Naive thymus-derived CD4-positive, alpha-beta T cell (primary cell): Measurements from ENCODE around the gene HIVEP3. TPM values are rescaled to one million over a fixed set of nuclear protein-coding genes. Genes with fewer than 3 reads are reported as not detected.

Experiments used
- ATAC-seq: fragments of 150-1000 bp; cut with Tn5 transposase; 2 replicates; pipeline ENCODE4 v1.10.0; 2021; ENCODE audit warnings: mild to moderate bottlenecking, moderate library complexity
- CTCF ChIA-PET: fragments of 350-600 bp; sonication (Branson Sonifier 250); formaldehyde crosslinking; loops from one replicate; lab custom pipeline; 2021; ENCODE audit warnings: antibody characterized with exemption; lab: Charles Lee
- POLR2A ChIA-PET: fragments of 350-600 bp; sonication (Branson Sonifier 250); formaldehyde crosslinking; loops from one replicate; lab custom pipeline; 2021; ENCODE audit warnings: antibody characterized with exemption, inconsistent platforms; lab: Charles Lee
- DNase-seq, 9 donors: peaks; one replicate each; pipeline versions ENCODE4 v3.0.0 to v3.0.0-alpha.2; 2020 to 2022; ENCODE audit warnings: mixed read lengths in 1 of 9
- H3K27ac ChIP-seq: one replicate; pipeline ENCODE4 v1.7.0; 2013; ENCODE audit warnings: mild to moderate bottlenecking, low read depth, low read length, moderate library complexity
- H3K27me3 ChIP-seq, 2 donors: one replicate each; pipeline ENCODE4 v1.7.0; 2013; ENCODE audit warnings: low read length in 2 of 2, mild to moderate bottlenecking in 2 of 2, moderate library complexity in 2 of 2; ENCODE audit not compliant: control insufficient read depth in 2 of 2, insufficient read depth in 2 of 2
- H3K36me3 ChIP-seq, 3 experiments: 1 replicate in 2 of 3; 2 replicates in 1 of 3; pipeline ENCODE4 v1.7.0; 2013; ENCODE audit warnings: low read length in 3 of 3, mild to moderate bottlenecking in 3 of 3, moderate library complexity in 1 of 3; ENCODE audit not compliant: insufficient read depth in 3 of 3, control insufficient read depth in 2 of 3
- H3K4me1 ChIP-seq, 2 donors: one replicate each; pipeline ENCODE4 v1.7.0; 2013; ENCODE audit warnings: low read length in 2 of 2, mild to moderate bottlenecking in 2 of 2, moderate library complexity in 1 of 2; ENCODE audit not compliant: control insufficient read depth in 2 of 2, insufficient read depth in 2 of 2
- H3K4me3 ChIP-seq: 2 replicates; pipeline ENCODE4 v1.7.0; 2013; ENCODE audit warnings: mild to moderate bottlenecking, low read length
- H3K9me3 ChIP-seq, 3 experiments: 1 replicate in 2 of 3; 2 replicates in 1 of 3; pipeline ENCODE4 v1.7.0; 2013; ENCODE audit warnings: low read length in 3 of 3; ENCODE audit not compliant: control insufficient read depth in 2 of 3
- H3K27ac Mint-ChIP-seq, 9 donors: one replicate each; pipeline ENCODE4 v1.8.0; 2020 to 2022; ENCODE audit warnings: mixed read lengths in 9 of 9, mild to moderate bottlenecking in 8 of 9, moderate library complexity in 5 of 9, inconsistent platforms in 2 of 9
- H3K27me3 Mint-ChIP-seq, 5 donors: one replicate each; pipeline ENCODE4 v1.8.0; 2021 to 2022; ENCODE audit warnings: mixed read lengths in 5 of 5, mild to moderate bottlenecking in 1 of 5
- H3K36me3 Mint-ChIP-seq, 5 donors: one replicate each; pipeline ENCODE4 v1.8.0; 2020 to 2022; ENCODE audit warnings: mixed read lengths in 5 of 5, mild to moderate bottlenecking in 3 of 5, inconsistent platforms in 1 of 5
- H3K4me1 Mint-ChIP-seq, 7 donors: one replicate each; pipeline ENCODE4 v1.8.0; 2020 to 2022; ENCODE audit warnings: mixed read lengths in 7 of 7, mild to moderate bottlenecking in 3 of 7, inconsistent platforms in 1 of 7
- H3K4me3 Mint-ChIP-seq, 10 donors: one replicate each; pipeline ENCODE4 v1.8.0; 2020 to 2022; ENCODE audit warnings: mild to moderate bottlenecking in 10 of 10, mixed read lengths in 10 of 10, moderate library complexity in 6 of 10, inconsistent platforms in 2 of 10
- H3K9me3 Mint-ChIP-seq, 11 donors: one replicate each; pipeline ENCODE4 v1.8.0; 2020 to 2022; ENCODE audit warnings: mixed read lengths in 11 of 11, mild to moderate bottlenecking in 4 of 11, inconsistent platforms in 1 of 11, moderate library complexity in 1 of 11
- intact Hi-C, 2 donors: fragments of 100-400 bp; cut with micrococcal nuclease; formaldehyde crosslinking; loops; one replicate each; pipeline ENCODE4 v1.15.1; 2023
- polyA plus RNA-seq, 2 donors: library from polyadenylated mRNA; unstranded; fragments of 300-500 nt; fragmentation: Illumina TruSeq; gene quantifications; one replicate each; pipeline ENCODE4 v1.2.3, GENCODE V29; 2021
- total RNA-seq, 6 experiments: library from RNA in 5 of 6; stranded (reverse) in 5 of 6; gene quantifications; 1 replicate in 5 of 6; 2 replicates in 1 of 6; pipeline ENCODE4 v1.2.3 and lab custom pipeline; 2021 to 2026

HIVEP3 gene
- total and polyA plus RNA-seq, 7 experiments from 2014 or later = 4.3 to 19.1 (median 7.0) TPM

- POLR2A ChIA-PET = interaction anchor here (12.7 kb wide), 1 partner anchor 16 kb away, joined by 344 read pairs; no protein-coding TSS in a partner anchor
- intact Hi-C loops = loop anchor here (1.0 kb wide), 1 partner anchor 16 kb away; no protein-coding TSS in a partner anchor
These were observed 4.2 kb downstream of the HIVEP3 start for GRCh38 chr1:41914516-41914915.

GRCh38 chr1:41913014-41913413, 5.7 kb downstream of the HIVEP3 start:
- ATAC-seq (no peak), DNase-seq (no peak)
- Mint-ChIP-seq H3K4me3 (peak overlapping the region in 1 of 10 donors; percentile 4), H3K4me1 (peaks cover 43 to 69% (median 52%) of the 10 kb centered on the region in 7 donors), H3K27ac (peak overlapping the region in 4 of 9 donors; percentile 6 to 84 (median 68)), H3K9me3 (peaks cover 0 to 12% (median 0%) of the 10 kb centered on the region in 11 donors), H3K36me3 (peaks cover 0 to 45% (median 0%) of the 10 kb centered on the region in 5 donors), H3K27me3 (peaks cover 0 to 25% (median 0%) of the 10 kb centered on the region in 5 donors)
- intact Hi-C loops = no loop called here
- Histone ChIP-seq H3K9me3 (no peaks in the 10 kb centered on the region), H3K4me1 (peaks cover 46 to 56% of the 10 kb centered on the region in 2 donors), H3K36me3 (no peaks in the 10 kb centered on the region), H3K4me3 (no peak overlapping the region), H3K27ac (no peak overlapping the region), H3K27me3 (no peaks in the 10 kb centered on the region)
- POLR2A ChIA-PET = interaction anchor here (12.7 kb wide), 1 partner anchor 15 kb away, joined by 344 read pairs; no protein-coding TSS in a partner anchor
- CTCF ChIA-PET = interaction anchor here (1.0 to 1.6 kb wide), 3 partner anchors 8 to 13 kb away, joined by 3 to 6 read pairs (median 4); no protein-coding TSS in a partner anchor

More at GRCh38 chr1:41914516-41914915, 4.2 kb downstream of the HIVEP3 start:
- Histone ChIP-seq H3K36me3 (no peaks in the 10 kb centered on the region), H3K27me3 (no peaks in the 10 kb centered on the region), H3K4me3 (no peak overlapping the region), H3K27ac (no peak overlapping the region), H3K9me3 (no peaks in the 10 kb centered on the region), H3K4me1 (peaks cover 59 to 70% of the 10 kb centered on the region in 2 donors)
- H3K36me3 Mint-ChIP-seq = peaks cover 0 to 36% (median 0%) of the 10 kb centered on the region in 5 donors
- peak in 7 of 9 donors; percentile 29 to 63 (median 52) for DNase-seq
- H3K4me1 Mint-ChIP-seq = peaks cover 50 to 76% (median 66%) of the 10 kb centered on the region in 7 donors
- peaks cover 0 to 5% (median 0%) of the 10 kb centered on the region in 11 donors for H3K9me3 Mint-ChIP-seq
- peak; percentile 64 for ATAC-seq
- CTCF ChIA-PET = interaction anchor here (1.0 to 1.6 kb wide), 2 partner anchors 15 to 23 kb away, joined by 3 to 4 read pairs; no protein-coding TSS in a partner anchor
- H3K27ac Mint-ChIP-seq = peak overlapping the region; percentile 70 to 96 (median 84)
- H3K27me3 Mint-ChIP-seq = peaks cover 0 to 15% (median 0%) of the 10 kb centered on the region in 5 donors
- H3K4me3 Mint-ChIP-seq = peak overlapping the region; percentile 39 to 97 (median 73)

GRCh38 chr1:41908288-41908895, 10.3 kb downstream of the HIVEP3 start:
- peaks cover 0 to 12% (median 0%) of the 10 kb centered on the region in 11 donors for H3K9me3 Mint-ChIP-seq
- CTCF ChIA-PET = interaction anchor here (1.6 kb wide), 1 partner anchor 9 kb away, joined by 3 read pairs; no protein-coding TSS in a partner anchor

GRCh38 chr1:41907446-41907845, 11.3 kb downstream of the HIVEP3 start:
- Mint-ChIP-seq H3K4me1 (peaks cover 5 to 55% (median 33%) of the 10 kb centered on the region in 7 donors), H3K27me3 (peaks cover 0 to 24% (median 0%) of the 10 kb centered on the region in 5 donors), H3K27ac (peak overlapping the region in 1 of 9 donors; percentile 37), H3K4me3 (no peak overlapping the region), H3K9me3 (peaks cover 0 to 12% (median 0%) of the 10 kb centered on the region in 11 donors), H3K36me3 (peaks cover 0 to 38% (median 0%) of the 10 kb centered on the region in 5 donors)
- Histone ChIP-seq H3K27me3 (no peaks in the 10 kb centered on the region), H3K27ac (no peak overlapping the region), H3K4me1 (peaks cover 0 to 11% of the 10 kb centered on the region in 2 donors), H3K9me3 (no peaks in the 10 kb centered on the region), H3K36me3 (no peaks in the 10 kb centered on the region), H3K4me3 (no peak overlapping the region)
- CTCF ChIA-PET = interaction anchor here (1.6 kb wide), 1 partner anchor 8 kb away, joined by 3 read pairs; no protein-coding TSS in a partner anchor
- intact Hi-C loops = no loop called here
- DNase-seq = no peak
- ATAC-seq = no peak
- POLR2A ChIA-PET = interaction anchor here (1.4 kb wide), 1 partner anchor 9 kb away, joined by 5 read pairs; no protein-coding TSS in a partner anchor

More at GRCh38 chr1:41908288-41908895, 10.3 kb downstream of the HIVEP3 start:
- ATAC-seq (no peak), DNase-seq (no peak)
- intact Hi-C loops = no loop called here
- peaks cover 4 to 13% of the 10 kb centered on the region in 2 donors for H3K4me1 ChIP-seq
- H3K36me3 Mint-ChIP-seq = peaks cover 0 to 37% (median 0%) of the 10 kb centered on the region in 5 donors
- H3K4me3 Mint-ChIP-seq = no peak overlapping the region
- no peaks in the 10 kb centered on the region for H3K9me3 ChIP-seq
- H3K27me3 Mint-ChIP-seq = peaks cover 0 to 27% (median 0%) of the 10 kb centered on the region in 5 donors
- H3K36me3 ChIP-seq = no peaks in the 10 kb centered on the region
- H3K27ac ChIP-seq = no peak overlapping the region
- no peak overlapping the region for H3K4me3 ChIP-seq
- peak overlapping the region in 1 of 9 donors; percentile 59 for H3K27ac Mint-ChIP-seq
- POLR2A ChIA-PET = interaction anchor here (1.4 to 12.7 kb wide), 2 partner anchors 8 to 10 kb away, joined by 5 to 344 read pairs; no protein-coding TSS in a partner anchor
- peaks cover under 1 to 55% (median 33%) of the 10 kb centered on the region in 7 donors for H3K4me1 Mint-ChIP-seq
- no peaks in the 10 kb centered on the region for H3K27me3 ChIP-seq

GRCh38 chr1:41906943-41907342, 11.8 kb downstream of the HIVEP3 start:
- H3K36me3 ChIP-seq = no peaks in the 10 kb centered on the region
- no peak overlapping the region for H3K27ac ChIP-seq
- ATAC-seq = no peak
- H3K27ac Mint-ChIP-seq = peak overlapping the region in 1 of 9 donors; percentile 87
- no peak overlapping the region for H3K4me3 Mint-ChIP-seq
- POLR2A ChIA-PET = interaction anchor here (18.0 kb wide), 1 partner anchor 8 kb away, joined by 344 read pairs; the partner anchor contains the start of gene HIVEP3
- H3K4me1 Mint-ChIP-seq = peaks cover 5 to 55% (median 33%) of the 10 kb centered on the region in 7 donors
- H3K9me3 ChIP-seq = no peaks in the 10 kb centered on the region
- no peak overlapping the region for H3K4me3 ChIP-seq
- peaks cover 0 to 12% (median 0%) of the 10 kb centered on the region in 11 donors for H3K9me3 Mint-ChIP-seq
- peaks cover 0 to 19% (median 0%) of the 10 kb centered on the region in 5 donors for H3K27me3 Mint-ChIP-seq
- H3K27me3 ChIP-seq = no peaks in the 10 kb centered on the region
- CTCF ChIA-PET = interaction anchor here (2.2 kb wide), 1 partner anchor 9 kb away, joined by 7 read pairs; no protein-coding TSS in a partner anchor
- peaks cover 0 to 34% (median 0%) of the 10 kb centered on the region in 5 donors for H3K36me3 Mint-ChIP-seq
- peaks cover 0 to 14% of the 10 kb centered on the region in 2 donors for H3K4me1 ChIP-seq
- DNase-seq = no peak
- intact Hi-C loops = no loop called here

GRCh38 chr1:41905093-41905675, 13.5 kb downstream of the HIVEP3 start:
- Histone ChIP-seq H3K4me1 (peaks cover 2 to 29% of the 10 kb centered on the region in 2 donors), H3K9me3 (no peaks in the 10 kb centered on the region), H3K4me3 (no peak overlapping the region), H3K36me3 (no peaks in the 10 kb centered on the region), H3K27me3 (no peaks in the 10 kb centered on the region), H3K27ac (no peak overlapping the region)
- no peak for DNase-seq
- Mint-ChIP-seq H3K27me3 (peaks cover 0 to 13% (median 0%) of the 10 kb centered on the region in 5 donors), H3K36me3 (peaks cover 0 to 26% (median 0%) of the 10 kb centered on the region in 5 donors), H3K27ac (peak overlapping the region in 4 of 9 donors; percentile 24 to 73 (median 47)), H3K9me3 (peaks cover 0 to 12% (median 0%) of the 10 kb centered on the region in 11 donors), H3K4me3 (peak overlapping the region in 1 of 10 donors; percentile 30), H3K4me1 (peaks cover 14 to 70% (median 47%) of the 10 kb centered on the region in 7 donors)
- intact Hi-C loops = no loop called here
- ATAC-seq = no peak
- ChIA-PET CTCF (interaction anchor here (1.1 to 2.2 kb wide), 3 partner anchors 8 to 14 kb away, joined by 6 to 8 read pairs (median 7); partner anchors contain the start of gene HIVEP3), POLR2A (interaction anchor here (0.7 to 18.0 kb wide), 2 partner anchors 10 to 76 kb away, joined by 3 to 344 read pairs; partner anchors contain the start of gene HIVEP3)
